Ascending aorta (tissue), 2 donors: ENCODE results near the gene TIA1. TPM values are rescaled to one million over a fixed set of nuclear protein-coding genes. Genes with fewer than 3 reads are reported as not detected.

Experiments
- DNase-seq, 2 donors: peaks; one replicate each; pipeline ENCODE4 v3.0.0-alpha.2; 2019; ENCODE audit warnings: low spot score in 2 of 2
- H3K27ac ChIP-seq, 2 donors: fragments of 200-600 bp; sonication (generic); one replicate each; pipeline ENCODE4 v1.5.1; 2016 to 2017; ENCODE audit warnings: mild to moderate bottlenecking in 1 of 2
- H3K27me3 ChIP-seq: fragments of 200-600 bp; sonication (generic); one replicate; pipeline ENCODE4 v1.5.1; 2017
- H3K36me3 ChIP-seq, 2 donors: fragments of 200-600 bp; sonication (generic); one replicate each; pipeline ENCODE4 v1.5.1; 2016
- H3K4me1 ChIP-seq, 2 donors: fragments of 200-600 bp; sonication (generic); one replicate each; pipeline ENCODE4 v1.5.1; 2016 to 2017; ENCODE audit warnings: mild to moderate bottlenecking in 1 of 2
- H3K4me3 ChIP-seq, 2 donors: fragments of 200-600 bp; sonication (generic); one replicate each; pipeline ENCODE4 v1.5.1; 2016 to 2017; ENCODE audit warnings: mild to moderate bottlenecking in 1 of 2
- H3K9me3 ChIP-seq, 2 donors: fragments of 200-600 bp; sonication (generic); one replicate each; pipeline ENCODE4 v1.5.1; 2016
- CTCF ChIP-seq, 3 experiments: fragments of 200-600 bp in 2 of 3; fragments of 450-650 bp in 1 of 3; sonication (generic) in 2 of 3; IDR thresholded peaks; one replicate each; pipeline ENCODE4 v1.5.1; 2016 to 2019; ENCODE audit warnings: antibody characterized with exemption in 3 of 3, mild to moderate bottlenecking in 1 of 3, moderate library complexity in 1 of 3
- intact Hi-C: fragments of 100-400 bp; cut with DNase I; formaldehyde crosslinking; loops from one replicate; pipeline ENCODE4 v1.15.1; 2023
- total RNA-seq: library from RNA; depleted of rRNA; stranded (reverse); fragments of >200 nt; gene quantifications from one replicate; pipeline ENCODE4 v1.1.0, GENCODE V29; 2016

Gene TIA1
- total RNA-seq, 1 donor from 2014 or later, result 19.3 TPM

DNA sequence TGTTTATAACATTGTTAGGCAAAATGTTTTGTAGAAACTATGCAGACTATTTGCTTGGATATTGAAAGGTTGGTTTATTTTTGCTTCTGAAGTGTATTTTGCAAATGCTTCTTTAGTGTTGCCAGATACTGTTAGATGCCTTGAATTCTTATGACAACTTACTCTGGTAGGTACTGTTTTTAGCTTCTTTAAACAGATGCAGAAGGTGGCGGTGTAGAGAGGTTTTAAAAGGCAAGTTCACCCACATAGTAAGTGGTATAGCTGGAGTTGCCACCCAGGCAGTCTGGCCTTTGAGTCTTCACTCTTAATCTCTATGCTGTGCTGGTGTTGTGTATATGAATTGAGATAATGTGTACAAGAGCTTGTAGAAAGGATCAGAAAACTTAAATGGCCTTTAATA is 13.1 kb upstream of the TIA1 start:
- peak overlapping the region in 1 of 2 donors; percentile 37 for H3K4me3 ChIP-seq
- H3K27ac ChIP-seq, result peak overlapping the region in 1 of 2 donors; percentile 2
- H3K27me3 ChIP-seq, result no peaks in the 10 kb centered on the region
- no peak for DNase-seq
- H3K36me3 ChIP-seq, result peaks cover 20 to 30% of the 10 kb centered on the region in 2 donors
- peaks cover 4 to 17% of the 10 kb centered on the region in 2 donors for H3K4me1 ChIP-seq
- TF ChIP-seq CTCF (IDR thresholded peaks at IDR 0.05), result no peak
- H3K9me3 ChIP-seq, result peaks cover 0 to 7% of the 10 kb centered on the region in 2 donors
- intact Hi-C loops, result no loop called here

DNA sequence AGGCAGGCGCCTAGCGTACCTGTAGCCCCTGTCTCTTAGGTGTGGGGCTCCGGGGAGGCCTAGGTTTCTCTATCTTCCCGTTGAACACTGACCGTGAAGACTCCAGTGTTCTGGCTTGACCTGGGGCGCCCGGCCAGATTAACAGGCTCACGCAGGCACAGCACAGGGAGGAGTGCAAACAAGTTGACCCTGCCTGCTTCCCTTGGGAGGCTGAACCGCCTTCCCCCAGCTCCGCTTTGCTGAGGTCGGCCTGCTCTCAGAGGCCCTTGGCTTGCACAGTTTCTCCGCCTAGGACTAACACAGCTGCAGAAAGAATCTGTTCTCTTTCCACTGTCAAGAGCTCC is 10.1 kb upstream of the TIA1 start:
- intact Hi-C loops, result loop anchor here (1.0 to 10.0 kb wide), 4 partner anchors 10 to 2004 kb away; partner anchors contain the start of genes PPP3R1, SNRPG and TIA1

GRCh38 chr2:70255637-70256314 is 7.3 kb upstream of the TIA1 start:
- TF ChIP-seq CTCF (IDR thresholded peaks at IDR 0.05), result no peak
- peaks cover 0 to 7% of the 10 kb centered on the region in 2 donors for H3K9me3 ChIP-seq
- H3K4me3 ChIP-seq, result no peak overlapping the region
- H3K36me3 ChIP-seq, result no peaks in the 10 kb centered on the region
- intact Hi-C loops, result loop anchor here (10.0 kb wide), 1 partner anchor 2001 kb away; the partner anchor contains the start of gene PPP3R1
- DNase-seq, result no peak
- no peak overlapping the region for H3K27ac ChIP-seq
- no peaks in the 10 kb centered on the region for H3K27me3 ChIP-seq
- peaks cover 4 to 7% of the 10 kb centered on the region in 2 donors for H3K4me1 ChIP-seq

More for the DNA sequence above, 10.1 kb upstream of the TIA1 start:
- peak overlapping the region; percentile 88 to 91 for H3K27ac ChIP-seq
- peak overlapping the region; percentile 93 to 97 for H3K4me3 ChIP-seq
- peak in 1 of 2 donors; percentile 78 for DNase-seq
- peaks cover 4 to 17% of the 10 kb centered on the region in 2 donors for H3K4me1 ChIP-seq
- H3K27me3 ChIP-seq, result no peaks in the 10 kb centered on the region
- TF ChIP-seq CTCF (IDR thresholded peaks at IDR 0.05), result no peak
- H3K9me3 ChIP-seq, result peaks cover 0 to 7% of the 10 kb centered on the region in 2 donors
- H3K36me3 ChIP-seq, result peaks cover 4 to 10% of the 10 kb centered on the region in 2 donors

DNA sequence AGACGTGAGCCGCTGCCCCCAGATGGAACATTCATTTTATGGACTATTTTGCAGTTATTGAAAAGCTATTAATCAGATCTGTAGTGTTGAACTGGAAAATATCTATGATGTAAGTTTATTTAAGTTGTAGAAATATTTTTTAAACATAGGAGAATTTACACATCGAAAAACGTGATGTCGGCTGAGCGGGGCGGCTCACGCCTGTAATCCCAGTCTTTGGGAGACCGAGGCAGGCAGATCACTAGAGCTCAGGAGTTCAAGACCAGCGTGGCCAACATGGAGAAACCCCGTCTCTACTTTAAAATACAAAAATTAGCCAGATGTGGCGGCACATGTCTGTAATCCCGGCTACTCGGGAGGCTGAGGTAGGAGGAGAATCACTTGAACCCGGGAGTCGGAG is 2.0 kb upstream of the TIA1 start:
- H3K36me3 ChIP-seq, result no peaks in the 10 kb centered on the region
- no peak overlapping the region for H3K27ac ChIP-seq
- peaks cover 0 to 9% of the 10 kb centered on the region in 2 donors for H3K4me1 ChIP-seq
- H3K9me3 ChIP-seq, result no peaks in the 10 kb centered on the region
- no peak for DNase-seq
- intact Hi-C loops, result loop anchor here (10.0 kb wide), 1 partner anchor 1996 kb away; the partner anchor contains the start of gene PPP3R1
- H3K4me3 ChIP-seq, result no peak overlapping the region
- no peak for TF ChIP-seq CTCF (IDR thresholded peaks at IDR 0.05)
- H3K27me3 ChIP-seq, result no peaks in the 10 kb centered on the region

DNA sequence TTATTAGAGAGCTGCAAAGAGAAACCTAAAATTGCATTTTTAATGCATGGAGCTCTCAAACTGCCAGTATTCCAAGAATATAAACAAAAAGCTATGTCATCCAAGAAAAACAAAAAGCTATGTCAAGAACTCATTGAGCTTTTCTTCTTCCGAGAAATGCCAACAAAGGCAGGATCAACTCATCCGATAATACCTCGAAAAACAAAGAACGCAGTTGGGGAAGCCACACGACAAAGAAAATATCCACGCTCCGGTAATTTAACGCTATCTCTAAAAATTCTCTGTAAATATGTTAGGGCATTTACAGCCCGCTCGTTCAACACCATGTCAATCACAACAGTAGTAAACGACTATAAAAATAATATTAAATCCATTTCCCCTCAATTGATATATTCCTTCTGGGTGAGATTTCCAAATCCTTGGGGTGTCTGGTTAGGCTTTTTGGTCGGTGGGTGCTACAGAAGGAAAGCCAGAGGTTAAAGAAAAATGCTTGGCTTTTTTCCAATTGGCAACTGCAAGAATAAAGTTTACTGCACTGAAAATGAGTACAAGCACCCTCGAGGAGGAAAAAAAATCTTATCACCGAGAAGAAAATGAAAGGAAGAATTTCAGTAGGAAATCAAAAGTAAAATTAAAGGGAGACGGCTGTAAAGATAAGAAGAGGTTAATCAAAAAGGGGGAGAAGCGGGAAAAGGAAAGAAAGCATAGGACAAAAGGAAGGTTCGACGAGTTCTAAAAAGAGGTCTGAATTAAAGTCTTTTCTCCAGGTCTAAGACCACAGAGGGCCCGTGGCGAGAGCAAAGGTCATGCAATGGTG is 856 bp downstream of the TIA1 start:
- TF ChIP-seq CTCF (IDR thresholded peaks at IDR 0.05), result no peak
- Histone ChIP-seq H3K27me3 (no peaks in the 10 kb centered on the region), H3K36me3 (no peaks in the 10 kb centered on the region), H3K4me1 (peaks cover 0 to 9% of the 10 kb centered on the region in 2 donors), H3K4me3 (peak overlapping the region; percentile 69 to 70), H3K9me3 (no peaks in the 10 kb centered on the region), H3K27ac (peak overlapping the region; percentile 87 to 88)
- intact Hi-C loops, result loop anchor here (1.0 to 5.0 kb wide), 6 partner anchors 11 to 730 kb away; partner anchors contain the start of genes ANKRD53, C2orf42, FAM136A and PCBP1
- DNase-seq, result no peak
